Measurements from ENCODE around the gene PUS3.

GRCh38 chr11:125923633-125924032 is 20.6 kb upstream of the PUS3 start:
- TF ChIP-seq CTCF (IDR thresholded peaks at IDR 0.05) (no peak), POLR2A (IDR thresholded peaks at IDR 0.05) (no peak)

Measured in Peyer's patch (tissue), 4 donors.